ENCODE measurements around the gene FBH1.
"Not testable (repeated sequence)": the region's sequence is repeated elsewhere in the genome, so short reads cannot be mapped to it uniquely, and the experiment has no call there.

The FBH1 gene

DNA sequence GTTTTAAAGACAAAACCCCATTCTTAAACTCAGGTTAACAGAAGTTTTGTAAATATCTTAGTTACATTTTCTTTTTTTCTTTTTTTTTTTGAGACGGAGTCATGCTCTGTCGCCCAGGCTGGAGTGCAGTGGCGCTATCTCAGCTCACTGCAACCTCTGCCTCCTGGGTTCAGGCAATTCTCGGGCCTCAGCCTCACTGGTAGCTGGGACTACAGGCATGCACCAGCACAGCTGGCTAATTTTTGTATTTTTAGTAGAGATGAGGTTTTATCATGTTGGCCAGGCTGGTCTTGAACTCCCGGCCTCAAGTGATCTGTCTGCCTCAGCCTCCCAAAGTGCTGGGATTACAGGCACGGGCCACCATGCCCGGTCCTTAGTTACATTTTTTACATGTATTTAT is 13.0 kb upstream of the FBH1 start:
- DNase-seq, result not testable (repeated sequence)

DNA sequence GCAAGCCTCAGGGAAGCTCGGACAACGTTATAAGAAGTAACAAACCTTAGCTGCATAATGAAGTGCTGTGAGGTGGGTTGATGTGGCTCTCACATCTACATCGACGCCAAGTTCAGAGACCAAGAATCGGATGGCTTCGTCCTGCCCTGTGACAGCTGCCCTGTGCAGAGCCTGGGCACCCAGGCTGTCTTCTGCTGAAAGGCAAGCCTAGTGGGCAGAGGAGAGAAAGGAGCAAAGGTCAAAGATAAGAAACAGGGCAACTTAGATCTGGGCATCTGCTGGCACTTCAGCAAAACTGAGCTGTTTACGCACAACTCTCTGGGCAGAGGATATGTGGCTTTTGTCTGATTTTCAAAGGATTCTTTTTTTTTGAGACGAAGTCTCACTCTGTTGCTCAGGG is 7.1 kb upstream of the FBH1 start:
- DNase-seq, result no peak

DNA sequence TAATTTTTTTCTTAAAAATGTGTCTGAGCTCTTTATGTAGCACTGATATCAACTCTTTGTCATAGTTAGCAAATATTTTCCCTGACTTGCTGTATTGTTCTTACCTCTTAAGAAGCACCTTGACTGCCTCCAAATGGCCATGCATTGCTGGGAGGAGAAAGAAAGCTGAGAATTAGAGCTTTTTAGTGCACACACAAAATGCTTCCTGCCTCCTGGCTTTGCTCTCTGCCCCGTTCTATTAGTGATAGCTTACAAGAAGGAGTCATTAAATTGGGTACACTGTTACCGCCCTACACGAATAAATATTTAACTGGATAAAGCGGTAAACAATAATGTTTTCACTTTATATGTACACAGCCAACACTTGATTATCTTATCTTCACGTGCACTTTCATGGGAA is 4.4 kb upstream of the FBH1 start:
- no peak for DNase-seq

DNA sequence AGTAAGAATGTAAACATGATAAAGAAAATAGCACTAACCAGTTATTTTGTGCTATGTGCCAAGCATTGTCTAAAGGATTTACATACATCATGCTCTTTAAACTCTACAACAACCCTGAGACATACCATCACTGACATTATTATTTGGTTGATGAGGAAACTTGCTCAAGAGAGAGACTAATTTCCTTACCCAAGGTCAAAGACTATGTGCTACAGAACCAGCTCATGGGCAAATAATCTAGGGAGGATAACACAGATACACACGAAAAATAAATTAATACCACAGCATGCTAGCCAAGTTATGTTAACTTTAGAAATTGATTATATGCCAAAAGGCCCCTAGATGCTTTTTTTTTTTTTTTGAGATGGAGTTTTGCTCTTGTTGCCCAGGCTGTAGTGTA is 3.0 kb upstream of the FBH1 start:
- DNase-seq, result no peak

DNA sequence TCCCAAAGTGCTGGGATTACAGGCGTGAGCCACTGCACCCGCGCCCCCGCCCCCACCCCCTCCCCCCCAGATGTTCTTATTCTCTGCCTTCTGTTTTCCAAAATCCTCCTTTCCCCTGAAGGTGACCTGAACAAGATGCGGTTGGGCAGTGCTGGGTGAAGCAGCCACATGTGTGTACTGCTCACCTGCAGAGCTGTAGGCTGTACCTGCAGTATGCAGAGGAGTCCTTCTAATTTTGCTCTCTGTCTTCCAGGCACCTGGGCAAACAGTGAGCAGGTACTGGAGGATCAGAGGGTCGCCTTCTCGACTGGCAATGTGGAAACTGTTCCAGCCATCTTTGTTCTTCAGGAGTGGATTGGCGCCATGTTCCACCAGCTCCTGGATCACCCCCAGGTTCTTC is 2.4 kb upstream of the FBH1 start:
- no peak for DNase-seq

DNA sequence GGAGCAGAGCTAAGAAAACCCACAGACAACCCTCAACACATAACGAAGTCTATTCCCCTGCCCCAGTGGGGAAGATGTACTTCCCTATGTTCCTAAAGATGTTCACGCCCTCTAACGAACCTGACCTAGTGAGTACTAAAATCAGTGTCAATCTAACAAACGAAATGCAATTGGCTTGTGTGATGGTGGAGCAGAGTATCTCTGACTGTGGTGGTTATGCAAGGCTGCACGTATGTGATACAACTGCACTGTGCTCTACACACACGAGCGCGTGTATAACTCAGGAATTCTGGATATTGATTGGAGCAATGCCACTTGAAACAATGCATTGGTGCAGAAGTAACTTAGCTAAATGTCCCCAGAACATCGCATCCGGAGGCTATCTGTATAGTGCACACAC is 1.7 kb upstream of the FBH1 start:
- no peak for DNase-seq

DNA sequence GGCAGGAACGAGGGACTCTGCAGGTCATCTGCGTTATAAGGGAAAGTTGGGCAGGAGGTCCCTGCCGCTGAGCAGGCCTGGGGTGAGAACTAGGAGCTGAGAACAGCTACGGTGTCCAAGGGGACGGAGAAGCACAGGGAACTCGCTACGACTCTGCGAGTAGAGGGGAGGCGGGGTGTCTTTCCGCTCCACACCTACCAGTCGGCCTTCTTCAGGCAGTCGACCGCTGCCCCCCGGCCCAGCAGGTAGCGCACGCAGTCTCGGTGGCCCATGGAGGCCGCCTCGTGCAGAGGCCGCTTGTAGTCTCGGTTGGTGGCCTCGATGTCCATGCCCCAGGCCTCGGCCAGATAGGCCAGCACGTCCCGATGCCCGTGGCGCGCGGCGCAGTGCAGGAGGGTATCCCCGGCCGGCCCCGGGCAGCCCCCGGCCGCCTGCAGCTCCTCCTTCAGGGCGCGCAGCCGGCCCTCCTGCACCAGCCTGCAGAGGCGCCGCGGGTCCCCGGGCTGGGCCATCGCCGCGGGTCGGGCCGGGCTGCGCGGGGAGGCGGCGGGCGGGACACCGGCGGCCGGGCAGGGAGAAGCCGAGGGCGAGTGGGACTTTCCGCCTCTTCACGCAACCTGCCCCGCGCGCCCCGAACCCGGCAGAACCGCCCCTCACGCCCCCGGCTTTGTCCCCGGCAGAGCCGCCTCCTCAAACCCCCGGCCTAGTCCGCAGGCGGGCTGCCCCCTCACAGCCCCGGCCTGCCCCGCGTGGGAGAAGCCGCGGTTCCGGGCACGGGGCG is 1.0 kb upstream of the FBH1 start:
- peak; percentile 45 for DNase-seq

DNA sequence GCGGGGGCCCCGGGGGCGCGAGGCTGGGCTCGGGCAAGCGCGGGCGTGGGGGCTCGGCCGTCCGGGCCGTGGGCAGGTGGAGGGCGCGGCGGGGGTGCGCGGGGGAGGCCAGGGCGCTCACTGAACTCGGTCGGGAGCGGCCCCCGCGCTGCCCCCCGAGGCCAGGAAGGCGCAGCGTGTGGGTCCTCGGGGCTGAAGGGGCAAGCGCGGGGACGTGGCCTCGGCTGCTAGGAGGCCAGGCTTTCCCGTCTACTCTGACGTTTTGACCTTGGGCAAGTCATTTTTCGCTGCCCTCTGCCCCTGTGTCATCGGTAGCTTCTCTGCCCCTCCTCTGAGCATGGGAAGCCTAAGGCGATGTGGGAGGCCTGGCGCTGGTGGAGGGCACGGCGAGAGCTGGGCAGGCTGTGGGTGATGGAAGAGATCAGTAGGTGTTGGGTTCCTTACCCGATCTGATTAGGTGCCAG is 441 bp downstream of the FBH1 start:
- DNase-seq, result peak; percentile 37

DNA sequence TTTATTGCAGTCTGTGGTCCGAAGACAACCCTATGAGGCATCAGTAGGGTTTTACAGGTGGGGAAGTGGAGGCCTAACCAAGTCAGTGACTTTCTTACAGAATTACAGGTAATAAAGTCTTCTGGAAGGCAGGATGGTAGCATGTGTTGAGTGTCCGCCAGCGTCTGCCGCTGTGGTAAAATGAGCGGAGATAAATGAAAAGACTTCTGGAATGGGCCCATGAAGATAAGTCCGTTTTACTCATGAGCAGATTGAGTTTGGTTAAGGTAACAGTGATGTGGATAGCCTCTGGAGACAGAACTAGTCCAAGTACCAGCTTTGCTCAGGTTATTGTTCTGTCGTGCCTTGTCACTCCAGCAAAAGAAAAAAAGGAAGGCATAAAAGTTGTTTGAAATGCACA is 966 bp downstream of the FBH1 start:
- DNase-seq, result no peak

DNA sequence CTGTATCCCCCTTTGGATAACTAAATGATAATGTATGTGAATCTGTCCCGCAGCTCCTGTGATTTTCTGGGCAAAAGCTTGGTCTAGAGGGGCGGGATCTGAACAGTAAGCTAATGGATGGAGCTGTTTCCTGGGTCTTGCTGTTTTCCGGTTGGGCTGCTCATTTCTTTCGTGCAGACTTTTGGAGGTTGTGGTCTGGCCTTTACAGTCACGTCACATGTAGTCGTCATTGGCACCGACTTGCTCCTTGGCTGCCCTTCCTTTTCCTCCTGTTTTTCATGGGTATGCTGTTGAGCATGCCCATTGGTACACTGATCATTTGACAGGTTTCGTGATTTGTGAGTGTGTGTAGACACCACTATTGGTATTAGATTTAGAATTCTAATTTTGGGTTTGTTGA is 2.0 kb downstream of the FBH1 start:
- no peak for DNase-seq

DNA sequence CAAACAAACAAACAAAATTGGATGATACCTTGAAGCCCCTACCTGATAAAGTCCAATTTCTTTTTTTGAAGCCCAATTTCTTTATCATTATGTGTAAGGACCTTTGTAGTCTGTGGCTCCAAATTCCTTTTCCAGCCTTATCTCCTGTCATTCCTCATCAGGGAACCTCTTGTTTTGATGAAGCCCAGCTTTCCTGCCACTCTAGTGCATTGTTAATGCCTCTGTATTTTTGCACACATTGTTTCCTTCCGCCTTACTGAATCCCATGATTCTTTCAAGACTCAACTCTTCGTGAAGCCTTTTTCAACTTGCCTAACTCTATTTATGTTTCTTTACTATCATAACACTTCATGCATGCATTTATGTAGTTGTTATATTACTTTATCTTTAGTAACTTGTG is 3.3 kb downstream of the FBH1 start:
- no peak for DNase-seq

DNA sequence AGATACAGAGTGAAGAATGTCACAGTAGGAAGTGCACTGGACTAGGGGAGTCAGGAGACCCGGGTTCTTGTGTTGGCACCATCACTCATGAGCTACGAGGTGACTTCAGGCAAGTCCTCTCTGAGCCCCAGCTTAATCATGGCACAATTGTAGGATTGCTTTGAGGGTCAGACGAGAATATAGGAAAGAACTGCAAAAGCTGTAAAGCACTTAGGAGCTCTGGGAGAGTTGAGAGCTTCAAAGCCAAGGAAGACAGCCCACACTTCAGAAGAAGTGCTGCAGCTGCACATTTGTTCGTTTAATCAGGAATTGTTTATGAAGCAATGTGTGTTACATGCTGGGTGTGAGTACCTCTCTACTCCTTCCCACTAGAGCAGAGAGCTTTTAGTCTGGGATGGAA is 4.4 kb downstream of the FBH1 start:
- no peak for DNase-seq

DNA sequence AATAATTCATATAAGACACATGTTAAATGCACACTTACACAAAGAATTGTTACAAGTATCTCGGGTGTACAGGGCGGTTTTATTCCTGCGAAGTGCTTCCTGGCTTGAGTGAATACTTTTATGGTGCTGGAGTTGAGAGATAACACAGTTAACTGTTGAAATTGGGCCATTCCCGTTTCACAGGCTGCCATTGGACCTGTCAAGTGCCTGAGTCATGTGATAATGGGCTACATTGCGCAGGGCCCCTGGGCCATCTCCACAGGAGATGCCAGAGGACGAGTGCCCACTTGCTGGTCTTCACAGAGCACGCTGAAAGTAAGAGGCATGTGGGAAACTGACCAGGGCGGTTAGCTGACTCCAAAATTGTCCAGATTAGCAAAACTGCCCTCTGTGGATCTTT is 4.8 kb downstream of the FBH1 start:
- DNase-seq, result no peak

DNA sequence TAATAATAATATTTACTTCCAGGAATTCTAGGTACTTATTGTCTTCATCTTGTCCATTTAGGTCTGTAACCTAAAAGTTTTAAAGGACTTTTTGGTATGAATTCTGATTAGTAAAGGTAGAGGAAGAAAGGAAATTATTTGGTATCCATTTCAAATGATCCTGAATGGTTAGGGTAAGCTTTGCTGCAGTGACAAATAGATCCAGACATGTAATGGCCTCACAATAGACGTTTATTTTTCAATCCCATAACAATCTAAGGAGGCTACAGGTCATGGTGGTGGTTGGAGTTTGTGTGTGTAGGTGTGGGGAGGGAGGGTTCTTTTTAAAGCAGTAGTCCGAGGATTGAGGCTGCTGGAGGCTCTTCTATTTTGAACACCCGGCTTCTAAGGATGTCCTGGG is 5.3 kb downstream of the FBH1 start:
- DNase-seq, result no peak

DNA sequence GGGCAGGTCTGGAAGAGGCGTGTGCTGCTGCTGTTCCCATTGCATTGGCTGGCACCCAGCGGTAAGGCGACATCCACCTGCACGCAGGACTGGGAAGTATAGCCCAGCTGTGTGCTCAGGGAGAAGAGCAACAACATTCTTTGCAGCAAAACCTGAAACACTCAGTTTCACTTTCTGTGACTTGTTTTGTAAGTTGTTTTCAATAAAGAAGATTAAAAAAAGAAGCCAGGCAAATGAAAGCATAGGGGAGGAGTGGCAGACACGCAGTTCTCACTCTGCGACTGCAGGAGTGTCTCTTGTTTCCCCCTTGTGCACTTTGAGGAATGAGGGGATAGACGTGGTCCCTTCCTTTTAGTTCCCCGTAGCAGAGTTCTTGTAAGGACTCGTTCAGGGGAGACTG is 5.8 kb downstream of the FBH1 start:
- peak; percentile 20 for DNase-seq

DNA sequence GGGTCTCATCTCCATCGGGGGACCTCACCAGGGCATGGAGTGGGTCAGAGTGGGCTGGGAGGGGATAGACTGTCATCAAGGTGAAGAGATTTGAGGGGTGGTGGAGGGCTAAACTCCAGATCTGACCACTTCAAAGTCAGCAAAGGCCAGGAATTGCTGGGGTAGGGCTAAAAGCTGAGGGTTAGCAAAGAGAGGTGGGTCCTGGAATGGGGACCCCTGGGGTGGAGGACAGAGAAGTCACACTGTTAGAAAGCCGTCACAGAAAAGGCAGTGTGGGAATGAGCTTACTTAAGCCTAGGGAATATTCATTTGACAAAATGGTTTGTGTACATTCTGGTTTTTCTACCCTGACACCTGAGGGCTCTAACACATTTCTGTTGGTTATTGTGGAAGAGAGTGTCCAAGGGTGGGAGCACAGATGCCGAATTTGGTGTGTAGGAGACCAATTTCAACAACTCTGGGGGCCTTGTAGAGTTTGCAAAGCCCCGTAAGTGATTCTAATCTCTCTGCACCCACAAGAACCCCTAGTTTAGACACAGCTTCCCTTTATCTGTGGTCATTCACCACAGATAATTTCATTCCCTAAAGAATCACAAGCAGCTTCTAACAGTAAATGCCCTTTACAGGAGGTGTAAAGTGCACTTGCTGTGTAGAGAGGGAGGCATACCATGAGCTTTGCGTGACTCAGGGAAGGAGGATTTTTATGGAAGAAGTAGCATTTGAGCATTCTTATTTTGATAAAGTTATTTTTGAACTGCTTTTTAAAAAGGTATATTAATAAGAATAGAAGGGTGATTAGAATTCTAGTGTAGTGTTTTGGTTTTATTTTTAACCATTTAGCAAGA is 6.4 kb downstream of the FBH1 start:
- DNase-seq, result no peak

DNA sequence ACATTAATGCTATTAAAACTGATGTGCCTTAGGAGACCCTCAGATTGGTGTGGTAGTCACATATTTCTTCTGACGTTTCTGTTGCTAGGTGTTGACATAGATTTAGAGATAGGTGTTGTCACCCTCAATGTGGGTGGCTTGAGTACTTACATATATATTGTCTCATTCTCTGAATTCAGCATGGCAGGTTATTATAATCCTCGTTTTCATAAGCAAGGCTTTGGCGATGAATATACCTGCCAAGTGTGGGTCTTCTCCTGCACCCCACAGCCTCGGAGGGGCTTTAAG is 7.0 kb downstream of the FBH1 start:
- no peak for DNase-seq

DNA sequence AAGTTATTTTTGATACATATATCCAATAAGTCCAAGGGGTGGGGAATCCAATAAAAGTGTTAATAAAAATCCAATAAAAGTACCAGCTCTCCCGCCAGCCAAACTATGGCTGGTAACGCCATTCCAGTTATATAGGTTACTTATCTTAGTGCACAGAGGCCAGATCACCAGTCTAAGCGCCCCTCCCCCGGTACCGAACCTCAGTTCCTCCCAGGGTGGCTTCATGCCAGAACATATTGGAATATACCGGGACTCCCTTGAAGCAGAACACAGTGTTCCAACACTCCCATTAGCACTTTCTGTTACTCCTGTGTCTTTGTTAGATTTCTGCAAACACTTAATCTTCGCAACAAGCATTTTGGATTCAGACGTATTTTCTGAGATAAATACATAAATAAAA is 7.5 kb downstream of the FBH1 start:
- no peak for DNase-seq

DNA sequence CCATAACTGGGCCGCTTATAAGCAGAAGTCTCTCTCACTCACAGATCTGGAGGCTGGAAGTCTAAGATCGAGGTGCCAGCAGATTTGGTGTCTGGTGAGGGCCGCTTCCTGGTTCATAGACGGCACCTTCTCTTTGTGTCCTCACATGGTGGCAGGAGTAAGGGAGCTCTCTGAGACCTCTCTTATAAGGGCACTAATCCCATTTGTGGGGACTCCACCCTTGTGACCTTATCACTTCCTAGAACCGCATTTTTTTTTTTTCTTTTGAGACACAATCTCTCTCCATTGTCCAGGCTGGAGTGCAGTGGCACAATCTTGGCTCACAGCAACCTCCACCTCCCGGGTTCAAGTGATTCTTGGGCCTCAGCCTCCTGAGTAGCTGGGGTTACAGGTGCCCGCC is 8.1 kb downstream of the FBH1 start:
- no peak for DNase-seq

DNA sequence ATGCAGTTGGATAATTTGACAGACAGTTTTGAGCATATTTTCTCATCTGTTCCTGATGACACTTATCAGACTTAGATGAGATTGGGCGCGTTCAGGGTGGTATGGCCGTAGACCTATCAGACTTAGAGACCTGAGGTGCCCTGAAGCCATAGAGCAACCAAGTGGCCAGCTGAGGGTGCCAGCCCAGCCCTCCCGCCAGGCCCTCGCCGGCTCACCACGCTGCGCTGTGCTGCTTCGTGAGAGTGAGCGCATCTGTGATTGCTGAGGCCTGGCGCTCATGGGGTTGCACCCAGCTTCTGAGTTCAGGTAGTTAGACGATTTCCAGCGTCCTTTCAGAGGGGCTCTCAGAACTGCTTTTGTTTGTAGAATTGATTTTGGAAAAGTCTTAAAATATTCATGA is 10.2 kb downstream of the FBH1 start:
- DNase-seq, result no peak

DNA sequence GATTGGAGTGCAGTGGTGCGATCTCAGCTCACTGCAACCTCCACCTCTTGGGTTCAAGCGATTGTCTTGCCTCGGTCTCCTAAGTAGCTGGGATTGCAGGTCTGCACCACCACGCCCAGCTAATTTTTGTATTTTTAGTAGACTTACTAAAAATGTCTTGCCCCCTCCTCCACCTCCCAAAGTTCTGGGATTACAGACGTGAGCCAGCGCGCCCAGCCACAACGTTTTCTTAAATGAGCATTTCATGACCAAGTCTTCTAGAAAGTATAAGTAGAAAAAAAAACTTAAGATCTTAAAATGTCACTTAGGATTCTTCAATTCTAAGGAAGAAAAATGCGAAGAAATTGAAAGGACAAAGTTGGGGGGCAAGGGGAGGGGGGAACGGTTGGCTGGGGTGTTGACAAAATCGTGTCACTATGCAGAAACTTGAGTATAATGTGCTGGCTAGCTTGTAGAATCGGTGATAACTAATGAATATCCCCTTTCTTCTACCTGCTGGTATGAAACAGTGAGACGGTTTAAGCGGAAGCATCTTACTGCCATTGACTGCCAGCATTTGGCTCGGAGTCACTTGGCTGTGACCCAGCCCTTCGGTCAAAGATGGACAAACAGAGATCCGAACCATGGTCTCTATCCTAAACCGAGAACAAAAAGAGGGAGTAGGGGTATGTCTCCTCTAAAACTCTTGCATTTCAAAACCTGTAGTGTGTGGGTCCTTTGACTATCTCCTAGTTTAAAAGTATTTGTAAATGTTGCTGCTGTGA is 12.7 kb downstream of the FBH1 start:
- DNase-seq, result no peak

DNA sequence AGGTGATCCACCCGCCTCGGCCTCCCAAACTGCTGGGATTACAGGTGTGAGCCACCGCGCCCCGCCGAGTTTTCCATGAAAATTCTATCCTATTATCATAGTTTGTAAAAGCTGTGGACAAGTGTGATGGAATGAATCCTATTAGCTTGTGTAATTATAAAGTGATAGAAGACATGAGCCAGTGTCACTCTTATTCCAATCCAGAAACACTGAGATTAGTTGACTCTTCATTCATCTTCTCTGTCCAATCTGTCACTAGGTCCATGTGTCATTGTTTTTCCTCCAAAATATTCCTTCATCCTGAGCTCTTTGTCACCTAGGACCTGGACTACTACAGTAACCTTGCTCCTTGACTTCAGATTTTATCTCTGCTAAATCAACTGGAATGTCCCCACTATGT is 13.5 kb downstream of the FBH1 start:
- no peak for DNase-seq

DNA sequence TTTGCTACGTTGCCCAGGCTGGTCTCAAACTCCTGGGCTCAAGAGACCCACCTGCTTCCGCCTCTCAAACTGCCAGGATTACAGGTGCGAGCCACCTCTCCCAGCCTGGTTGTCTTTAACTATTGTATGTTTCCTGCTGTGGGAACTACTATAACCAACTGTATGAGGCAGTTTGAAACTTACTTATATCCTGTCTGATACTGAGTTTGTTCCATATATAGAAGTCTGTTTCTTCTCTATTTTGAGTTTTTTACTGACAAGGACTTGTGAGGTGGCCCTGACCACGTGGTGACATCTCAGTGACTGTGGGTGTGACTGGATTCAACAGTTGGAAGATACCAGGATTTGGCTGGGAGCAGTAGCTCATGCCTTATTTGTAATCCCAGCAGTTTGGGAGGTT is 14.2 kb downstream of the FBH1 start:
- peak; percentile 56 for DNase-seq
